NB4 (cell line): Measurements from ENCODE around the gene KIRREL3.

Source experiments
- CTCF ChIP-seq: IDR thresholded peaks from one replicate; pipeline ENCODE4 v1.5.1; 2012; ENCODE audit warnings: low read depth, low read length
- MAX ChIP-seq: IDR thresholded peaks from 2 replicates; pipeline ENCODE4 v1.6.1; 2011; ENCODE audit warnings: low read depth, low read length
- POLR2A ChIP-seq: IDR thresholded peaks from 2 replicates; pipeline ENCODE4 v1.6.1; 2011; ENCODE audit warnings: mild to moderate bottlenecking; ENCODE audit not compliant: insufficient read length; ENCODE audit errors: extremely low read depth

- TF ChIP-seq CTCF (no peak), POLR2A (no peak), MAX (no peak)
Measured at GRCh38 chr11:126660761-126661425, 339.7 kb downstream of the KIRREL3 start.
